ENCODE results near the gene TGFB1I1.
"Not testable (repeated sequence)": the region's sequence is repeated elsewhere in the genome, so short reads cannot be mapped to it uniquely, and the experiment has no call there.

TGFB1I1 gene

GRCh38 chr16:31471875-31472708 lies at the start of gene TGFB1I1:
Gene TGFB1I1, plus strand, starts transcription at chr16:31472152. Its CDS starts 37 bp downstream, at chr16:31472189.
- peak; percentile 69 to 73 for DNase-seq (ENCODE audit: low read depth in 2 of 2)

GRCh38 chr16:31423241-31423640 lies 48.7 kb upstream of the TGFB1I1 start:
- no peak for DNase-seq (ENCODE audit: low read depth in 2 of 2)

GRCh38 chr16:31423801-31424200 lies 48.2 kb upstream of the TGFB1I1 start:
- DNase-seq (ENCODE audit: low read depth in 2 of 2): no peak

GRCh38 chr16:31427441-31428278 lies 44.3 kb upstream of the TGFB1I1 start:
- DNase-seq (ENCODE audit: low read depth in 2 of 2): no peak

- DNase-seq (ENCODE audit: low read depth in 2 of 2): no peak
Measured at GRCh38 chr16:31428279-31428597, 43.7 kb upstream of the TGFB1I1 start, which contains the start of gene COX6A2. Gene COX6A2, minus strand, starts transcription at chr16:31428360. Its CDS starts 35 bp downstream, at chr16:31428325.

GRCh38 chr16:31428638-31429247 lies 43.2 kb upstream of the TGFB1I1 start:
- DNase-seq (ENCODE audit: low read depth in 2 of 2): no peak

- no peak for DNase-seq (ENCODE audit: low read depth in 2 of 2)
Measured at GRCh38 chr16:31429314-31429713, 42.6 kb upstream of the TGFB1I1 start.

GRCh38 chr16:31429796-31430195 lies 42.2 kb upstream of the TGFB1I1 start:
- no peak for DNase-seq (ENCODE audit: low read depth in 2 of 2)

- no peak for DNase-seq (ENCODE audit: low read depth in 2 of 2)
Measured at GRCh38 chr16:31430380-31431052, 41.4 kb upstream of the TGFB1I1 start.

GRCh38 chr16:31435341-31436220 lies 36.4 kb upstream of the TGFB1I1 start:
- DNase-seq (ENCODE audit: low read depth in 2 of 2): no peak

- DNase-seq (ENCODE audit: low read depth in 2 of 2): no peak
Measured at GRCh38 chr16:31436221-31437045, 35.5 kb upstream of the TGFB1I1 start.

- DNase-seq (ENCODE audit: low read depth in 2 of 2): no peak
Measured at GRCh38 chr16:31438414-31438813, 33.5 kb upstream of the TGFB1I1 start.

GRCh38 chr16:31439023-31439422 lies 32.9 kb upstream of the TGFB1I1 start:
- DNase-seq (ENCODE audit: low read depth in 2 of 2): not testable (repeated sequence)

GRCh38 chr16:31439519-31439918 lies 32.4 kb upstream of the TGFB1I1 start:
- no peak for DNase-seq (ENCODE audit: low read depth in 2 of 2)

GRCh38 chr16:31440516-31441184 lies 31.3 kb upstream of the TGFB1I1 start:
- no peak for DNase-seq (ENCODE audit: low read depth in 2 of 2)

- no peak for DNase-seq (ENCODE audit: low read depth in 2 of 2)
Measured at GRCh38 chr16:31441956-31442355, 30.0 kb upstream of the TGFB1I1 start.

GRCh38 chr16:31445931-31446330 lies 26.0 kb upstream of the TGFB1I1 start:
- not testable (repeated sequence) for DNase-seq (ENCODE audit: low read depth in 2 of 2)

GRCh38 chr16:31451201-31451600 lies 20.8 kb upstream of the TGFB1I1 start:
- no peak for DNase-seq (ENCODE audit: low read depth in 2 of 2)

GRCh38 chr16:31451681-31452351 lies 20.1 kb upstream of the TGFB1I1 start:
- no peak for DNase-seq (ENCODE audit: low read depth in 2 of 2)

Measured in fibroblast of skin of left biceps (primary cell).